Superior temporal gyrus (tissue), 1 donor: ENCODE results near the gene PORCN.
"Not testable (repeated sequence)": the region's sequence is repeated elsewhere in the genome, so short reads cannot be mapped to it uniquely, and the experiment has no call there.

ENCODE experiments used
- DNase-seq: peaks from one replicate; pipeline ENCODE4 v3.0.0-alpha.2; 2016; ENCODE audit errors: extremely low spot score

Gene PORCN

GRCh38 chrX:48512371-48512935 lies 3.7 kb downstream of the PORCN start:
- no peak for DNase-seq

- DNase-seq, result no peak
Observed at GRCh38 chrX:48513670-48514069, 4.9 kb downstream of the PORCN start.

GRCh38 chrX:48514126-48514806 lies 5.5 kb downstream of the PORCN start:
- DNase-seq, result no peak

DNA sequence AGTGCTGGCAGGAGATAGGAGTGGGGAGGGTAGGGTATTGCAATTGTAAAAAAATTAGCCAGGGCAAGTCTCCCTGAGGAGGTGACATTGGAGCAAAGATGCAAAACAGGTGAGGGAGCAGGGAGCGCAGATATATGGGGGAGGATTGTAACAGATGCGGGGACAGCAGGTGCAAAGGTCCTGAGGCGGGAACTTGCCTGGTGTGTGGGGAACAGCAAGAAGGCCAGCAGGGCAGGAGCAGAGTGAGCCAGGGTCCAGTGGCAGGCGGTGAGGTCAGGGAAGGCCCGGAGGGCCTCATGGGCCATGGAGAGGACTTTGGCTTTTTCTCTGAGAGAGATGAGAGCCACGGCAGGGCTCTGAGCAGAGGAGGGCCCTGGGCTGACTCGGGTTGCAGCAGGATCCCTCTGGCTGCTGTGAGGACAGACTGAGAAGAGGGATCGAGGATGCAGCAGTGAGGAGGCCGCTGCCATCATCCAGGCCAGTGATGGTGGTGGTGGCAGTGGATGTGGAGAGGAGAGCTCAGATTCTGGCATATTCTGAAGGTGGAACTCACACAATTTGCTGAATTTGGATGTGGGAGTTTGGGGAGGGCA lies 6.2 kb downstream of the PORCN start:
- DNase-seq, result no peak

GRCh38 chrX:48515842-48516241 lies 7.0 kb downstream of the PORCN start:
- DNase-seq, result no peak

DNA sequence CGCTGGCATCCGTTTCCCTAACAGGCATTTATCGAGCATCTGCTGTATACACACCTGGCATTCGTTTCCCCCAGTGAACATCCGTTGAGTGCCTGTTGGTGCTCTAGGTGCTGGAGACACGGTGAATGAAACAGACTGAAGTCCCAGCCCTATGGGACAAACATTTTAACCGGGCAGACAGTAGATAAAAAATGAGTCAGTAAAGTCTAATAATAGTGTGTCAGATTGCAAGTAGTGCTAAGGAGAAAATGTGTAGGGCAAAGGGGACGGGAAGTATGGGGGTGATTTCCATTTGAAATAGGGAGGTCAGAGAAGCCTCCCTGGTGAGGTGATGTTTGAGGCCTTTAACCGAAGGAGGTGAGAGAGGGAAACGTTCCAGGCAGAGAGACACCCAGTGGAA lies 7.5 kb downstream of the PORCN start:
- no peak for DNase-seq

DNA sequence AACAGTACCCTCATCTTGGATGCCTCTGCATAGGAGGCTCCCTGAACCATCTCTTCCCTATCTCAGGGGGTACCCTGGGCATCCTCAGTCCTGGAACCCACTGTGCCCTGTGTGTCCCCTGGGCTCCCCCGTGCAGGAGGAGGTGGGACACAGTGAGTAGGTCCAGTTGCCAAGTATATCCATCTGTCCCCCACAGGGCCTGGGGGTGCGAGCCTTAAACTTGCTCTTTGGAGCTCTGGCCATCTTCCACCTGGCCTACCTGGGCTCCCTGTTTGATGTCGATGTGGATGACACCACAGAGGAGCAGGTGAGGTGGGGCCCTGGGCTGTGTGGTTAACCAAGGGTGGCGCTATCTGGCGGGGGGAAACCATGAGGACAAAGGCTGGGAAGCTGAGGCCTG lies 8.2 kb downstream of the PORCN start:
- no peak for DNase-seq

- DNase-seq, result not testable (repeated sequence)
Observed at GRCh38 chrX:48519481-48519880, 10.7 kb downstream of the PORCN start.

GRCh38 chrX:48520455-48520854 lies 11.7 kb downstream of the PORCN start:
- DNase-seq, result no peak

DNA sequence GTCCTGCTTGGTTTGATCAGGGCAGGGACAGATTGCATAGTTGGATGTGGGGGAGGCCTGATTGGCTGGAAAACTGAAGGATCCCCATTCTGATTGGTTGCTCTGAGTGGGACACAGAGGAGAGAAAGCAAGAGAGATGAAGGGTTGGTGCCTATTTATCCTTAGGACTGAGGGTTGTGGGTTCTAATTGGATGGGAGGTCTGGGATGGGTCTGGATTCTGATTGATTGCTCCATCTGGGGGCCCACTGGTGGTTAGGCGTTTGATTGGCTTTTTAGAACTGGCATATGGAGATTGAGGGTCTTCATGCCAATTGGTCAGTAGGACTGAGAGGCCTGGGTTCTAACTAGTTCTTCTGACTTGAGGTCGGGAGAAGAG lies 12.2 kb downstream of the PORCN start:
- DNase-seq, result peak; percentile 12

- DNase-seq, result peak; percentile 84
Observed at GRCh38 chrX:48521353-48522243, 12.8 kb downstream of the PORCN start, which contains the start of gene EBP. TSS of gene EBP (plus strand) at chrX:48521808. CDS start at chrX:48523772, 1,964 bp downstream.

DNA sequence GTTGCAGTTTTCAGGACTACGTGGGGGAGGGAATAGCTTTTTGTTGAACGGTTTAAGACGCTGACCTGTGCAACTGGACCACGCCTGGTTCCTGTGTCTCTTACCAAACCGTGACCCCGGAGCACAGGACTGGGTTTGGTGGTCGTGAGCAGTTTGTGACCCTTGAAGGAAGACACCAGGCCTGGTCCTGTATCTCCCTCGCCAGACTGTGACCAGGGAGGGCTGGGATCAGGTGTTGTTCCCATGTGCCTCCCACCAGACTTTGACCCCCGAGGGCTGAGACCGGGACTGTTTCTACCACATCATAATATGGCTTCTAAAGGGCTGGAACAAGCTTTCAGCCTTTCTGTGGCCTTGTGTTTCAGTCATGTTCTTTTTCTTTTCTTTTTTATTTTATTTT lies 13.5 kb downstream of the PORCN start:
- no peak for DNase-seq

GRCh38 chrX:48523682-48524081 lies 14.9 kb downstream of the PORCN start:
- no peak for DNase-seq

DNA sequence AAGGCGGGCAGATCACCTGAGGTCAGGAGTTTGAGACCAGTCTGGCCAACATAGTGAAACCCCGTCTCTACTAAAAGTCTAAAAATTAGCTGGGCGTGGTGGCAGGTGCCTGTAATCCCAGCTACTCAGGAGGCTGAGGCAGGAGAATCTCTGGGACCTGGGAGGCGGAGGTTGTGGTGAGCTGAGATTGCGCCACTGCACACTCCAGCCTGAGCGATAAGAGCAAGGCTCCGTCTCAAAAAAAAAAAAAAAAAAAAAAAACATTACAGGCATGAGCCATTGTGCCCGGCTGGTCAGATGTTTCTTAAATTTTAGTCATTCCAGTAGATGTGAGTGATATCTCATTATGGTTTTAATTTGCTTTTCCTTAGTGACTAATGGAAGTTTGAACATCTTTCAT lies 17.1 kb downstream of the PORCN start:
- not testable (repeated sequence) for DNase-seq

DNA sequence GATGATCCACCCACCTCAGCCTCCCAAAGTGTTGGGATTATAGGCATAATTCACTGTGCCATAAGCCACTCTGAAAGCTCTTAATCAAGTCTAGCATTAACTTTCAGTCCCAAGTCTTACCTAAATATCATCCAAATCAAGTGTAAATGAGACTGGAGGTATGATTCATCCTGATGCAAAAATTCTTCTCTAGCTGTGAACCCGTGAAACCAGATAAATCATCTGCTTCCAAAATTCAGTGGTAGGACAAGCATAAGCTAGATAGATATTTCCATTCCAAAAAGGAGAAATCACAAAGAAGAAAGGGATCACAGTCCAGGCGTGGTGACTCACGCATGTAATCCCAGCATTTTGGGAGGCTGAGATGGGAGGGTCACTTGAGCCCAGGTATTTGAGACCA lies 21.9 kb downstream of the PORCN start:
- DNase-seq, result no peak

DNA sequence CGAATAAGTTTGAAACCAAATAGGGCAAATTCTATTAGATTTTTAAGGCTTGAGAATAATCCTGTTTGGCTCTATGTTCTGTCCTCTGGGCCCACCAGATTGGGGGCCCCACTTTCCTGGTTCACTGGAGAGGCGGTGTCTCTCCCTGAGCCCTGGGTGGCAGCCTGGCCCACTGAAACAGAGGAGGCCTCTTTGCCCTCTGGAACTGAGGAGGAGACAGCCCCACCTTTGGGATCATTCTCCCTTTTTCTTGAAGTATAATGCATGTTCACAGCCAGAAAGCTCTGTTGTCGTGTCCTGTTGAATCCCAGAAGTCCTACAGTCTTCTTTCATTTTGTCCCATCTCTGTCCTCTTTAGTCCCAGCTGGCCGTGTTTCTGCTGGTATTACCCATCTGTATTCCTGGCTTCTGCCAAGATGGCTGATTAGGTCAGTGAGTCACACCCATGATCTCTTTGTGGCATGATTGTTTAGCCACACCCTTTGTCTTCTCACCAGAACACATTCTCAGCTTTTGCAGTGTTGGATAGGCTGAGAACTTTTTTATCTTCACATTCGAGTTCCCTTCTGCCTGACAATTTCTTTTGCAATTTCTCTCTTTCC lies 22.7 kb downstream of the PORCN start:
- DNase-seq, result no peak

GRCh38 chrX:48532161-48532560 lies 23.4 kb downstream of the PORCN start:
- DNase-seq, result no peak

- no peak for DNase-seq
Observed at GRCh38 chrX:48533165-48533564, 24.4 kb downstream of the PORCN start.

GRCh38 chrX:48538641-48539344 lies 30.0 kb downstream of the PORCN start:
- no peak for DNase-seq

- DNase-seq, result peak; percentile 90
Observed at GRCh38 chrX:48539345-48540027, 30.7 kb downstream of the PORCN start, which contains the start of gene TBC1D25. TSS of gene TBC1D25 (plus strand) at chrX:48539714. CDS start at chrX:48539798, 84 bp downstream.

DNA sequence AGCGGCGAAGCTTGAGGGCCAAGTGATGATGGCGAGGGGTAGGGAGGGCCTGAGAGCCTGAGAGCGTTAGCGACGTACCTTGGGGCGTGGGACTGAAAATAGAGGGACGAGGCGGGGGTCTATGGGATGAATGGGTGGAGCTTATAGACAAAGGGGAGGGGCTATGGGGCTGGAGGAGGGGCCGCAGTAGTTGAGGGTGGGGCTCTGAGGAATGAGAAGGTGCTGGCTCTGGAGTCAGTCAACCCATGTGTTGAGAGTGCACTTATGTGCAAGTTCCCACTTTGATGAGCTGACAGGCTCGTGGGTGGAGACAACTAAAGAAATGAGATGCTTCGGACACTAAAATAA lies 31.2 kb downstream of the PORCN start:
- DNase-seq, result no peak
